GM12878 (cell line): Measurements from ENCODE around the gene BUB1B.

Experiments used
- EZH2 ChIP-seq: IDR thresholded peaks from 2 replicates; pipeline ENCODE4 v1.6.1; 2012; ENCODE audit warnings: low read depth, mild to moderate bottlenecking, control low read depth, inconsistent platforms, low read length, borderline replicate concordance; ENCODE audit not compliant: control insufficient read depth
- STAT3 ChIP-seq: IDR thresholded peaks from 2 replicates; pipeline ENCODE4 v1.6.1; 2011; ENCODE audit warnings: low read depth, low read length, improper control_type of control experiment
- TBL1XR1 ChIP-seq: IDR thresholded peaks from 2 replicates; pipeline ENCODE4 v1.6.1; 2012; ENCODE audit warnings: low read depth, low read length, improper control_type of control experiment

DNA sequence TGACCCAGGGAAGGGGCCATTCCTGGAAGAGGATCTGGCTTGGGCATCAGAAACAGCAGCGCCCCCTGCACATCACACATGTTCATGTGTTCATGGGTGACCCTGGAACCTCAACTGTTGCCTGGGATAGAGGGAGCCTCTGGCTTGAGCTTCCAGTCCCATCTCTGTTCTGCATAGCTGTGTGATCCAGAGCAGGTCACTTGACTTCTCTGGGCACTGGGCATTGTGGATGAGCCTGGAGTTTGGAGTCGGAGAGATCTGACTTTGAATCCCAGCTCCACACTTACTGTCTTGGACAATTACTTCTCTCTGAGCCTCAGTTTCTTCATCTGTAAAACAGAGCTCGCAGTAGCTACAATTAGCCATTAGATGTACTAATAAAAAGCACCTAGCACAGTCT, 93.6 kb downstream of the BUB1B start:
- TF ChIP-seq TBL1XR1, result no peak
- TF ChIP-seq EZH2, result no peak
- no peak for TF ChIP-seq STAT3
